NCI-H524 treated with DMSO at 0.1 percent for 48 hours (cell line): Measurements from ENCODE around the gene ZFAND2B.
A peak's percentile ranks its signal among the peaks of the same experiment; 100 is the strongest.

Experiments
- DNase-seq: peaks from one replicate; lab custom pipeline; 2025; lab: John Stamatoyannopoulos, UW

The ZFAND2B gene, protein sequence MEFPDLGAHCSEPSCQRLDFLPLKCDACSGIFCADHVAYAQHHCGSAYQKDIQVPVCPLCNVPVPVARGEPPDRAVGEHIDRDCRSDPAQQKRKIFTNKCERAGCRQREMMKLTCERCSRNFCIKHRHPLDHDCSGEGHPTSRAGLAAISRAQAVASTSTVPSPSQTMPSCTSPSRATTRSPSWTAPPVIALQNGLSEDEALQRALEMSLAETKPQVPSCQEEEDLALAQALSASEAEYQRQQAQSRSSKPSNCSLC

DNA sequence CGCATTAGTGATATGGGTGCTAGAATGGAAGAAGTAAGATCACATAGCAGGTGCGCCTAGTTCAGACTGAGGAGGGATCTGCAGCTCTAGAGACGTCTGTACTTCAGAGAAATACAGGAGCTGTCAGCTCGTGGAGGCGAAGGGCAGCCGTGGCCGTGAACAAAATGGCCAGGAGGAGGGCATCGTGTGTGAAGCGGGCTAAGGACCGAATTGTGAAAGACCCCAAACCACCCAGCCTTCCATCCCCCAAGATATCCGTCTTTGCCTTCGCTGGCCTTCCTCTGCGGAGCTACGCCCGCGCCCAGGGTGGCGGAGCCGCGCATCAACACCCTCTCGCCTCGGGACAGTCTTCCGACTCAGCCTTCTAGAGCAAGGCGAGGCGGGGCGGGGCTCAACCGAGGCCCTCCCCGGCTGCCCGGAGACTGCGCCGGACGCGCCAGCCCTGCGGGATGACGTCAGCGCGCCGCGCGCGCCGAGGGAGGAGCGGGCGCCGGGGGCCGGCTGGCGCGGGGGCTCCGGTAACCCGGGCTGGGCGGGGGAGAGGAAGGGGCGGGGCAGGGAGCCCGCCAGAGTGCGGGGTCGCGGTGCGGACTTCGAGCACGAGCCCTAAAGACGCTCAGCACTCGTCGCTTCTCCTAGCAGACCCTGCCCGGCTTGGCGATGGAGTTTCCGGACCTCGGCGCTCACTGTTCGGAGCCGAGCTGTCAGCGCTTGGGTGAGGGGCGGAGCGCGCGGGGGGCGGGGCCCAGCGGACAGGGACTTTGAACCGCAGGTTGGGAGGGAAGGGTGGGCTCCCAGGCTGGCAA is at the start of gene ZFAND2B:
Gene ZFAND2B (plus strand): TSS at position 455 of the 806 bp plus-strand sequence. CDS start 206 bp downstream, at position 661.
- DNase-seq: peak; percentile 51

DNA sequence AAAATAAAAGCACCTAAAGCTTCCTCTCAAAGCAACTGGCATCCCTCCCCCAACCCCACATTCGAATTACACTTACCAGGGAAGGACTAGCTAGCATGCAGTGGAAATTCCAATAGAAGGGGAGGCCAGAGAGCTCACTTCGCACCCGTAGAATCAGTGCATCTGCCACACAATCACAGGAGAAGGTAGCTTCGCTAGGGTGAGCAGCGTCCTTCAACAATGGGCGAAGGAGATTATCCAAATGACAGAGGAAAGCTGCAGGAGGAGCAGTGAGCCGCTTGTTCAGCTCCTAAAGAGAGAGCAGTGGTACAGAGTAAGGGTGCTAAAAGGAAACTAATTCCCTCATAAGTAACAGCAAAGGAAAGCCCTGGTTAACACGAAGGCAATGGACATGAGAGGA is 49.2 kb upstream of the ZFAND2B start:
- no peak for DNase-seq

DNA sequence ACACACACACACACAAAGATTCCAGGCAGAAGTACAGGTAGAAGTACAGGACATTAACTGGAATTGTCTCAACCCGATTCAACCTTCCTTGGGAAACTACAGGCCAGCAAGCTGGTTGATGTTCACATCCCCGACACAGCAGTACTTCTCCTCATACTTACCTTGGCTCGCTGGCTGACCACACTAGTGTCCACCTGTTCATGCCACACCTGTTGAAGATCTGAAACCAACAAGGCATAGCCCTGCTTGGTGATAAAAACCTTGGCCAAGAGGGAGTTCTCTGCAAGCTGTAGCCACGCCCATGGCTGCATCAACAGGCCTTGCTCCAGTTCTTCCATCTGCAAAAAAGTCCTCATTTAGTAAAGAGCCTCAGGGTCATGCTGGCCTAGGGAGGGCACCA is 48.6 kb upstream of the ZFAND2B start:
- DNase-seq: no peak

DNA sequence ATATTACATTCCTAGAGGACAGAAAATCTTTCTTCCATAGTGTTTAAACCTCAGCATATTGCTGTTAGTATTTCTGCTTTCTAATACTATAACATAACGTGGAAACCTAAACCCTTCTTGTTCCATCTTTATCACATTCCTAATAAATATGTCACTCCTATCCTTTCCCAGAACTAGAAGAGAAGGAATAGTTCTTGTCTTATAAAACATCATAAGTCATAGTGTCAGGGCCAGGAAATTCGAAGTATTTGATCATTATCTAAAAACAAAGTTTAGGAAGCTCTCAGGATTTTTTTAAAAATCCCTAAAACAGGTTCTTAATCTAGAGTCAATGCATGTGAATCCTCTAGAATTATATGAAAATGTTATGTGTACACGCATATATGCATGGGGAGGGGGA is 48.0 kb upstream of the ZFAND2B start:
- DNase-seq: no peak

DNA sequence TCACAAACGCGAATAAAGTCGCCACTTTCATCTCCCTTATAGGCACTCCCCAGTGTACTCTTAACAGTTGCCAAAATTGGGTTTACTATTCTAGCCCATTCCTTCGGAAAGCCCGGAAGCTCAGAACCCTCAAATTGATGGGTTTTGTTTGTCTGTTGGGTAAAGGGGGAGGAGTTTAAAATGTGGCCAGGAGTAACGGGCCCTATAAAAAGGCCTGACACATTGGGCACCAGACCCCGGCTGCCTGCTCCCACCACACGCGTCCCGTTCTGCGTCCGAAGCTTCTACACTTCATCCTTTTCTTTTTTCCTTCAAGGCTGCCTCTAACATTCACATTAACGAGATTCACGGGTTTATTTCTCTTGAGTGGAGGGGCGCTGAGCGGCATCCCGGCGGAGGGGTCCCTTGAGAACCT is 46.8 kb upstream of the ZFAND2B start:
- DNase-seq: no peak

DNA sequence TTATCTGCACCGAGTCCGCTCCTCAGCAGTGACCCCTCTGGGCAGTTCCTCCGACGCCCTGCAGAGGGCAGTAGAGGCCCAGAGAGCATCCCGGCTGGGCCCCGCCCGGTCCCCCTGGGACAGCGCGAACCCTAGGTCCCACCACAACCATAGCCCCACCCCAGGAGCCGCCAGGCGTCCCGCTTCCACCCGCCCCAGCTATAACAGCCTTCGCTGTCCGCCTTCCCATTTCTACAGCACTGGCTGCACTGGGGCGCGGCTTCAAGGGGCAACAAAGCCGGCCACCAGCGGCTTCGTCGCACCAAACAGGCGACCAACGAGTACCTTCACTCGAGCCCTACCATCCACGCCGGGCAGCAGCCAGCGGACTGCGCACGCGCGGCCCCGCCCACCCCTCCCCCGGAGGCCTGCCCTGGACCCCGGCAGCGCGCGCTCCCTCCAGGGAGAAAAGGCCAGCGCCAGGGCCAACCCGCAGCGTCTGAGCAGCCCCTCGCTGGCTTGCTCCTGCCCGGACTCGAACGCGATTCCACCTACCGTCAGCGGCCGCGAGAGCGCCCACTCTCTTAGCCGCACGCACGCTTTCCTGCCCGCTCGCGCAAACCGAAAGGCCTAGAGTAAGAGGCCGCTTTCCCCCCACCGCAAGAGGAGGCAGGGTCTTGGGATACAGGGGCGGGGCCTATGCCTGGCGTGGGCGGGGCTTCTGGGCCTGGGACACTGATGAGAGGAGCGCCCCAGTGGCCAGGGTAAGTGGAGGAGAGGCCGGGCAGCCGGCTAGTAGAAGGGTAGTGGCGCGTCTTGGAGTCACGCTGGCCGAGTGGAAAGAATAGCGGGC is 46.2 kb upstream of the ZFAND2B start, which contains the start of gene NHEJ1:
Gene NHEJ1 (minus strand): TSS at position 630 of the 832 bp plus-strand sequence. CDS start 2,453 bp downstream, outside the sequence.
- peak; percentile 61 for DNase-seq

DNA sequence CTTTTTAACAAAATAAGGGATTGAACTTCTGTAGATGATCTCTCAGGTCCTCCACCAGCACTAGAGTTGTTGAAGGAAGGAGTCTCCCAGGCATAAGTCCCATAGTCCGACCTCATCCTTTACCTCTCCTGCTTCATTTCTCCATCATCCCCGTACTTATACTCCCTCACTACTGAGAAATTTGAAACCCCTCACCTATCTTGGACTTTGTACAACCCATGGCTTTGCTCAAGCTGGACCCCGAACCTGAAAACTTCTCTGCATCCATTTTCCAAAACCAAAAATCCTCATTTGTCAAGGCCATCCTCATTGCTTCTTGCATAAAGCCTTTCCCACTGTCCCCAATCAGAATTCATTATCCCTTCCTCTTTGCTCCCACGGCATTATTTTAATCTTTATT is 45.5 kb upstream of the ZFAND2B start:
- DNase-seq: no peak

DNA sequence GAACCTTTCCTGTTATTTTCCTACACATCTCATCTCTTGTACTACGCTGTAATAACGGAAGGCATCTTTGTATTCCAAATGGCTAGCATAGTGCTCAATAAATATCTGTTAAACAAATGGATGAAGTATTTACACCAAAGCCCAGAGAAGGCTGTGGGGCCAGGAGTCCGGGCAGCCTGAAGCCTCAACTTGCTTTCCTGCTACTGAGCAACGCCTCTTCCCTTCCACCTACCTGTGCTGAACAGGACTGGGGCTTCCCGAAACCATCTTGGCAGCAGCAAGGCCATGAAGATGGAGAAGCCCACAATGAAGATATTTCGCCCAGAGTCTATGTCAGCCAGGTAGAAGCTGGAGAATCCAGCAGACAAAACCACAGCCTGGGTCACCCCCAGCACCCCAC is 43.4 kb upstream of the ZFAND2B start:
- DNase-seq: no peak

DNA sequence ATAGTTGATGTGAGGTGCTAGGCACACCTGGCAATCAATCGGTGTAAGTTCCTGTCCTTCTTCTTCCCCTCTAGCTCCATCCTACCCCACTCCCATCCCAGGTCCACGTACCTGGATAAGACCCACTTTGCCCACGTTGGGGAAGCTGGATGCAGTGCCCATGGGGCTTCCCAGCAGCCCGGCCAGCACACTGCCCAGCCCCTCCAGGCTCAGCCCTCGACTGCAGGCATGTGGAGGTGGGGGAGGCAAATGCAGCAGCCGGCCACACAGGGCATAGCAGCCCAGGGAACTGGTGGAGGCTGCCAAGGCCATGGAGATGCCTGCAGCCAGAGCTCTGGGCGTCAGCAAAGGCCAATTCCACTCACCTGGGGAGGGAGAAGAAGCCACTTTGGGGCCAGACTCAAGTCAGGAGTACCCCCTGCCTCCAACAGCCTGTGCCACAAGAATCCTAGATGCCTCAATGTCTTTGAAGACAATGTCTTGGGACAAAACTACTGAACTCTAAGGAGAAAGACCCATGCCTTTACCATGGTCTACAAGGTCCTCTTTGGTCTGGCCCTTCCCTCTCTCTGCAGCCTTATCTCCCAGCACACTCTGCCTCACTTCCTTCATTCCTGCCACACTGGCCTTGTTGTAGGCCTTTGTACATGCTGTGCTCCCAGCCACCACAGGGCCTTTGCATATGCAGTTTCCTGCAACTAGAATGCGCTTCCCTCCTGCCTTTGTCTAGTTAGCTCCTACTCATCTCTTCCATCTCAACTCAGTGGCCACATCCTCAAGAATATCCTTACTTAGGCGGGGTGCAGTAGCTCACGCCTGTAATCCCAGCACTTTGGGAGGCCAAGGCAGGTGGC is 41.3 kb upstream of the ZFAND2B start:
- DNase-seq: no peak

DNA sequence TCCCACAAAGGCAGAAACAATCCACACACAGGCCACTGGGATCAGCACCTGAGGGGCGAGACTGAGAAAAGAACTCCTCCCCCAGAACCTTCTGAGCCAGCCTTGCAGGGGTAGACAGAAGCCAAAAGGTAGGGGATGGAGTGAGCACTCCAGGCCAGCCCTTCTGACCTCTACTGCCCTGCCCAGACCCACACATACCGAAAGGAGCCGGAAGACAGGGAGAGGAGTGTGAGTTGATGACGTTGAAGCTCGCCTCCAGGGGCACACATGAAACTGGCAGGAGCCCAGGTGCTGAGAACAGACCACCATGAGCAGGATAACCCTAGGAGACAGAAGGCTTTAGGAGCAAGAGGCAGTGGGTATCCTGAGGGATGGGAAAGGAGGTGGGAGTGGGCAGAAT is 38.6 kb upstream of the ZFAND2B start:
- no peak for DNase-seq

DNA sequence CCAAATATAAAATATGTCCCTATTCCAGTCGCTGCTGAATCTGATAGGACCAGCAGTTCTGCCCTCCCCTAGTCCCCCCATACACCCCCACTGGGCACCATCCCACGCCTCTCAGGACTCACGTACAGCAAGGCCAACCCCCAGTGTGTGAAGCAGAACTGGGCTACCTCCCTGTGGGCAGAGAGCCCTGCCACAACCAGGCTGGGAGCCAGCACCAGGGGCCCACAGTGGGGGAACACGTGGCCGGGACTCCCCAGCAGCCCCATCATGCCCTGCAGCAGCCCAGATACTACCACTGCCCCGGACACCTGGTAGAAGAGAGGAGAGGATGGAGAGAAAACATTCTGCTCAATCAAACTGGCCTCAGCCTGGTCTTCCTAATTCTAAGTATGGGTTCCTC is 38.1 kb upstream of the ZFAND2B start:
- no peak for DNase-seq

DNA sequence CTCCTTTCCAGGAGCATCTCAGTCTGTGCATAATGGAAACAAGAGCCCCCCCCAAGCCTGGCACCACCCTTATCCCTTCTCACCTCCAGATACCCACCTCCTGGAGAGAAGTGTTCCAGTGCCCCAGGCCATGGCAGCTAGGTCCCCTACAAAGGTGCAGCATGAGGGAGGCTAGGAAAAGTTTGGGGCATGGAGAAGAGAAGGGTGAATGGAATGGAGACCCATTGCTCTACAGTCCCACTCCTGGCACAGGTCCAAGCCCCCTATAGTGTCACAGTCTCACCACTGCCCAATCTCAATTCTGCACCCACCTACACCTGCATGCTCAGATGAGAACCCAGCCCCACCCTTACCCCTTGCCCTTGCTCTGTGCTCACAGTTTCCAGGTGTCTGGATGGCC is 37.6 kb upstream of the ZFAND2B start:
- no peak for DNase-seq

DNA sequence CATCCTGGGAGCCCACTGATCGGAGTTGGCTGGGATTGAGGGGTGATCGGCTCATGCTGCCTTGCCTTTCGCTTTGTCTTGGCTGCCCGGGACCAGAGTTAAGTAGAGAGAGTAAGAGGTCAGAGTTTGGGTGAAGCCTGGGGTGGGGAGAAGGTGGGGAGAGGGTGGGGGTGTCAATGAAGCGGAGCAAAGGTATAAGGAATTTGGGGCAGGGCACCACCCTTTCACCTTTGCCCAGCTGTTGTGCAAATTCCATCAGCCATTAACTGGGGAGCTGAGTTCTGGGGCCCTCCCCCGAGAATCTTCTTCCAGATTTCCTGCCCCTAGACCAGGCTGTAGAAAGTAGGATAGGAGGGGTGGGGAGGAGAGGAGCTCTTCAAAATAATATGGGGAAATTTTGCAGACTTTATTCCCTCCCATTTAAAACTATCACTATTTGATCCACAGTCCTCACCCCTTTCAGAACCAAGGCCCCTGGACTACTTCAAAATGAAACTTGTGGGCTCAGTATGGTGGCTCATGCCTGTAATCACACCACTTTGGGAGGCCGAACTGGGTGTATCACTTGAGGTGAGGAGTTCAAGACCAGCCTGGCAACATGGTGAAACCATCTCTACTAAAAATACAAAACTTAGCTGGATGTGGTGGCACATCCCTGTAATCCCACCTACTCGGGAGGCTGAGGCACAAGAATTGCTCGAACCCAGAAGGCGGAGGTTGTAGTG is 36.5 kb upstream of the ZFAND2B start, which contains the start of gene SLC23A3:
Gene SLC23A3 (minus strand): TSS at position 100 of the 725 bp plus-strand sequence. CDS start 45 bp downstream, at position 55.
- no peak for DNase-seq

DNA sequence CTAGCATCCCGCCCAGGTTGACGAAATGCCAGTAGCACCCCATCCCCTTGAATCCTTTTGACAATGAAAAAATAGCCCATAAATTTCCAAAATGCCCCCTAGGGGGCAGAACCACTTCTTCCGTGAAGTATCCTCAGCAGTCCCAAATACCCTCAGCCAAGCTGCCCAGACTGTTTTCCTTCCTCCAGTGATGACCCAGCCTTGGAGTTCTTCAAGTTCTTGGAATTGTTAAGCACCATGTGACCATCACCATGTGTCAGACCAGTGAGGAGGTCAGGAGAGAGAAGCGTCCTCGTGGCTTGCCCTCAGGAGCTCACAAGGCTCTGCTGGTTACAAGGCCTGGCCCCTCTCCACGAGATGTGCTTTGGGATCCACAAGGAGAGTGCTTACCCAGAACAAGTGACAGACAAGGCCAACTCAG is 35.3 kb upstream of the ZFAND2B start:
- DNase-seq: no peak

DNA sequence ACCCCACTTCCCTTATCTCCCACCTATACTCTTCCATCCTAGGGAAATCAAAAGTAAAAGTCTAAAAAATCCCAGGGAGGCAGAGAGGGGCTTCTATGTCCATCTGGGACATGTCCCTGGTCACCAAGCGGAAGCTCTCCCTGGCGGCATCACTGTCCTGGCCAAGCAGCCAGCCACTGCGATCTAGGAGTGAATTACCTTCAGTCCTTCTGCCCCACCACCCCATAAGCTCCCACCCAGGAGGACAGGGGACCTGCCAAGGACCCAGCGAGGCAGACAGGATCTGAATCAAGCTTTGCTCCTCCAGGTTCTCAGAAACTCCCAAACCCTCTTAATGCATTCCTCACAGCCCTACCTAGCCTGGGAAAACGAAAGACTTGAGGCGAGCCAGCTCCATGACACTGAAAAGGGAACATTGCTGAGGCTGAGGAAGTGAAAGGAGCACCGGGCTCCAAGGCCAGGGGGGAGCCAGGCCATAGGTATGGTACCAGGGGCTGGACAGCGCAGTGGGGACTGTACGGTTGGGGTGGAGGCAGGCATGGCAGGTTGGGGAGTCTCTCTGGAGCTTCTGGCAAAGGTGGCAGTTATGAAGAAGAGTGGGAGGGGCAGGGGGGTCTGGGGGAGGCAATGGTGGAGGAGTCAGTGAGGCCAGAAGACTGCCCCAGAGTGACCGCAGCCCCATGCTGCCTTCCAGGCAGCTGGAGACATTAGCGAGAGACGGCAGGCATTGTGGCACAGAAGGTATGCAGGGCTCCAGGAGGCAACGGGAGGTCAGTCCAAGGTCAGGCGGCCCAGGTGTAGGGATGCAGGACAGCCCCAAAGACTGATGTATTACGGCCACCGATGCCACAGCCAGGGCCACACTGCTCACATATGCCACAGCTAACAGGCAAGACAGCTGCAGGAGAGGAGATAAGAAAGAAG is 34.1 kb upstream of the ZFAND2B start:
- no peak for DNase-seq

DNA sequence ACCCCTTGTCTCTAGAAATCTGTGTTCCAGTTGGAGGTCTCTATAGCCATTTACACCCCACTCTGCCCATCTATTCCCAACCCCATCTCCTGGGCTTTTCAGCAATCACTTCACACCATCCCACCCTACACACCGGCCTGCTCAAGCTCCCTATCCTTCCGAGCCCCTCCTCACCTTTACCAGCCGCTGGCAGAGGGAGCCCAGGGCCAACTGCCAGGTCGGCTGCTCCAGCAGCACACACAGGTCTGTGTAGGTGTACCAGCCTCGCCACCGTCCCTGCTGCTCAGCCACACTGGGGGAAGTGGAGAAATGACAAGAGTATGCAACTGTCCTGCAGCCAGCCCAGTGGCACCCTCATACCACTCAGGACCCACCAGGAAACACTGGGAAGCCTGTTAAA is 33.4 kb upstream of the ZFAND2B start:
- no peak for DNase-seq

DNA sequence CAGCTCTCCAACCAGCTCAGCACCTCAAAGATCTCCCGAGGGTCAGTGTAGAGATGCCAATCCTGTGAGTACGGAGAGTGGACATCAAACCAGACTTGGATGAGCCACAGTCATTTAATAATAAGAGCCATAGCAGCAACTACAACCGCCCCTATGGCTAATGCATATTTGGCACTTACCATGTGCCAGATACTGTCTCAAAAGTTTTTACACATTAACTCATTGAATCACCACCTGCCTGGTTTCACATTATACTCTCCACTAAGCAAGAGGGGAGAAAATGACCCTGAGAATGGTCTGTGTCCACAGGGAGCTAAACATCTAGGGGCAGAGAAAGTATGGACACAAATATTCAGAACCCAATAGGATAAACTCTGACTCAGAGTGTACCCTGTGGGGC is 32.4 kb upstream of the ZFAND2B start:
- DNase-seq: no peak

DNA sequence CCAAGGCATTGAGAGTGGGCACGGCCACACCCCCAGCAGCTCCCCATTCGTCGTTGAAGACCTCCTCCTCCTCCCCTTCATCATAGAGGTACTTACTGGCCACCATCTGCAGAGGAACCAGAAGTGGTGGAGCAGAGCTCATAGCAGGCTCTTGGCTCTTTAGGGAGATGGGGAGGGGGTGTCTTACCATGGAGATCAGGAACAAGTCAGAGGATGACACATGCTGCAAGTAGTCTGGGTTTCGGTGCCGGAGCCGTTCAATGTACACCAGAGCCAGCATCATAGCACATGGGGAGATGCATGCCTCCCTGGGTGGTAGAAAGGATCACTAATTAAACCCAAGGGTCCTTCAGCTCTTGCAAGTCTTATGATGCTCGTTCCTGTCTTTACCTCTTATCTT is 31.8 kb upstream of the ZFAND2B start:
- DNase-seq: no peak

DNA sequence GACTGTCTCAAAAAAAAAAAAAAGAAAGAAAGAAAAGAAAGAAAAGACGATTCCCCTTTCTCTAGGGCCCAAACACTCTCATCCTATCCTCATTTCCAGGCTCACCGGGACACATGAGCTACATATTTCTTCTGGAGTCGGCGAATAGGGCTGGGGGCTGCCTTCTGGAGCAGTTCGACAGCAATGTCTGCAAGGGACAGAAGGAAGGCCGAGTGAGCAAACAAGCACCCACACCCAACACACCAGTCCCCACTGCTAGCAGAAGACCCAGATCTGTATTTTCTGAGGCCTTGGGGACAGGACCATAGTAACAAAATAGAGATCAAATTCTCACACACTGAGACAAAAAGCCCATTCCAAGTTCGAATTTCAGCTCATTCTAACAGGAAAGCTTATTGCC is 31.1 kb upstream of the ZFAND2B start:
- no peak for DNase-seq
